DMS153 (cell line): ENCODE measurements around the gene LINC00632.

ENCODE experiments used
- DNase-seq: peaks from one replicate; lab custom pipeline; 2025; lab: John Stamatoyannopoulos, UW

Gene LINC00632

DNA sequence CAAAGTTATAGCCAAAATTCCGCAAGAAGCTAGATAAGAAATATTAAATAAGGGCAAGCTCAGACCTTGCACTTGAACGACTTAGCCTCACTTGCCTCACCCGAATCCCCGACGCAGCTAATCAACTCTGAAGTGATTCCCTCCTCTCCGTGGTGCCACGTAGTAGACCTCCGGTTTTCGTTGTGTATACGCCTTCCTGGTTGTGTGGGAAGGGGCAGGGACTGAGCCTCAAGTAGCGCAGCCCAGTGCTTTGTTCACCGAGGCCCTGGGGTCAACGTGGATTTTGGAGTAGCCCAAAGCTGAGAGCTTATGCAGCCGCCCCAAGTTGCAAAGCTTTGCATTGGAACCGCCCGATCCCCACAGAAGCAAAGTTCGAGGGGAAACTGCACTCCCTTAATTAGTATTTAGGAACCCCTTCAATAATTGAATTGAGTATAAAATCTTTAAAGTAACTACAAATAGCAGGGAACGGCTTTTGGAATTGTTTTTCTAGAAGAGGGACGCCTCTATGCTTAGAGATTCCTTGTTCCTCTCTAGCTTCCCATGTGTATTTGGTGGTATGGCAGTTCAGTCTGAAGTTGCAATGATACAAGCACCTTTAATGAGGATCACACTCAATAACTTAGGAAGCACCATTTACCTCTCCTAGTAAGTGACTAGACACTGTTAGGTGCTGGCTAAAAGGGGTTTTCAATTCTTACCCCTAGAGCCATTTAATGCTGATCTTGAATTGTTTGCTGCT is 55.7 kb downstream of the LINC00632 start:
- no peak for DNase-seq

DNA sequence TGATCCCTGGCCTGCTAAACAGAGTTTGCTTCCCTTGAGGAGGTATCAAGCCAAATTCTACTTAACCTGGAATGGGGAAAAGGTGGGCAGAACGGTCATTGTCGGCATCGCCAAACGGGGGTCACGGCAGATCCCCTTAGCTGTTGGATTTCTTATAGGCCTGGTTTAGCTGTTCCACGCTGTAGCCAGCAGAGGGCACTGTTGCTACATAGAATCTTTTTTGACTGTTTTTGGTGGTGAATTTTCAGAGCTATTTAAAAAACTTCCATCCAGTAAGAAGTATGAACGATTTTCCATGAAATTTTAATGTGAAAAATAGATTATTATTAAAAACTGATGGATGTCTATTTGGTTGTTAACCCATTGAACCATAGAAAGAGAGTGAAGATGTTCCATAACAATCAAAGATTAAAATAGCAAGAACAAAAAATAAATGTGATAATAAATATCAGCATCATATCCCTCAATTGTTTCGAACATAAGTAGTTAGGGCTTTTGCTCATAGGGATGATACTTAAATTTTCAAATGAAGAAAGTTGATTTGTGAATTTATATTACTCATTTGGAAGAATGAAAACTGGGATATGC is 56.6 kb downstream of the LINC00632 start:
- DNase-seq, result no peak

DNA sequence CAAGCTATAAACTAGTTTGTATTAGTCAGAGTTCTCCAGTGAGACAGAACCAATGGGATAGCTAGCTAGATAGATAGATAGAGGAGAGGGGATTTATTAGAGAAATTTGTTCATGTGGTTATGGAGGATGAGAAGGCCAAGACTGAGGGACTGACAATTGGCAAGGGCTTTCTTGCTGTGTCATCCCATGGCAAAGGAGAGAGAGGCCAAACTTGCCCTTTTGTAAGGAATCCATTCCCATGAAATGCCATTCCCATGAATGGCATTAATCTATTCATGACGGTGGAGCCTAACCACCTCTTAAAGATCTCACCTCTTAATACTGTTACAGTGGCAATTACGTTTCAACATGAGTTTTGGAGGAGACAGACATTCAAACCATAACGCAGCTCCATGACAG is 58.1 kb downstream of the LINC00632 start:
- DNase-seq, result no peak

DNA sequence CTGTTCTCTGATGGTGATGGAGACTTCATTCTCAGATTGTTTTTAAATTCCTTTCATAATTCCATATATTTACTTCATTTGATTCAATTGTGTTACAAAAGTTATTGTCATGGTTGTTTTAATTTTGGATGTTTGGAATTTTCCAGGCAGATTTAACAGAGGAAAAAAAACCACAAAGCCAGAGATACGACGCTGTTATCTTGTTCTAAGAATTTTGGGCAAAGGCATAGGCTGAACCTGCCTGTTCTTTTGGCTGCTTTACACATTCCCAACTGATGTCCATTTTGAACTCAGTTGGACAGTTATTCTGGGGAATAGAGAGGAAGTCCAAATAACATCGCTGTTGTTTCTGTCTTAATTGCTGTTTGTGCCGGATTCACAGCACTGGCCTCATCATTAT is 65.7 kb downstream of the LINC00632 start:
- DNase-seq, result no peak

DNA sequence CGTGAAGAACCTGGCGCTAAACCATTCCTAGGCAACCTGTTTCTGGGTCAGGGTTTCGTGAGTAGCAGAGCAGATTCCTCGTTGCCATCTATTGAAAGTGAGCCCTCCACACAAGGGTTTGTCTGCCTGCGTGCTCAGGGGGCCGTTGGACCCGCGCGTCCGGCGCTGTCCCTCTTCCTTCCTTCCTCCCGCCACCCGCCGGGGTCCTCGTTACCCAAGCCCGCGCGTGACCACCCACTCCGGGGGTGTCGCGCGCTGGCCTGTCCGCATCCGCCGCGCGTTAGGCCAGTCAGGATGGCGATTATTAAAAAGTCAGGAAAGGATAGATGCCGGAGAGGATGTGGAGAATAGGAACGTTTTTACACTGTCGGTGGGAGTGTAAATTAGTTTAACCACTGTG is 66.8 kb downstream of the LINC00632 start:
- no peak for DNase-seq

DNA sequence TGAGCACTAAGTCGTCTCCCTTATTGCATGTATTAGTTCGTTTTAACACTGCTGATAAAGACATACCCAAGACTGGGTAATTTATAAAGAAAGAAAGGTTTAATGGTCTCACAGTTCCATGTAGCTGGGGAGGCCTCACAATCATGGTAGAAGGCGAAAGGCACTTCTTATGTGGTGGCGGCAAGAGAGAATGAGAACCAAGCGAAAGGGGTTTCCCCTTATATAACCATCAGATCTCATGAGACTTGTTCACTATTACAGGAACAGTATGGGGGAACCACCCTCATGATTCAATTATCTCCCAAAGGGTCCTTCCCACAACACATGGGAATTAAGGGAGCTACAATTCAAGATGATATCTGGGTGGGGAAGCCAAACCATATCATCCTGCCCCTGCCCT is 85.1 kb downstream of the LINC00632 start:
- DNase-seq, result no peak

DNA sequence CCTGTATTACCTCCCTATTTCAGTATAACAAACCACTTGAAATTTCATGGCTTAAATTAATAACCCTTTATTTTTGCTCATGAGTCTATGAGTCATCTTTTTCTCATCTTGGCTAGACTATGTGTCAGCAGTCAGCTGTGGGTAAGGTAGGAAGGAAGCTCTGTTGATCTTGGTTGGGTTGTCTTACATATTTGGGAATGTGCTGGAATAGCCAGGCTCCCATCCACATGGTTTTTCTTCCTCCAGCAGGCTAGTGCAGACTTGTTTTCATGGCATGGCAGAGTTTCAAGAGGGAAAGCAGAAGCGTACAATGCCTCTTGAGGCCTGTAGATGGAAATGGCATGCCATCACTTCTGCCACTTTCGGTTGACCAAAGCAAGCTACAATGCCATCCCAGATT is 89.7 kb downstream of the LINC00632 start:
- DNase-seq, result no peak

DNA sequence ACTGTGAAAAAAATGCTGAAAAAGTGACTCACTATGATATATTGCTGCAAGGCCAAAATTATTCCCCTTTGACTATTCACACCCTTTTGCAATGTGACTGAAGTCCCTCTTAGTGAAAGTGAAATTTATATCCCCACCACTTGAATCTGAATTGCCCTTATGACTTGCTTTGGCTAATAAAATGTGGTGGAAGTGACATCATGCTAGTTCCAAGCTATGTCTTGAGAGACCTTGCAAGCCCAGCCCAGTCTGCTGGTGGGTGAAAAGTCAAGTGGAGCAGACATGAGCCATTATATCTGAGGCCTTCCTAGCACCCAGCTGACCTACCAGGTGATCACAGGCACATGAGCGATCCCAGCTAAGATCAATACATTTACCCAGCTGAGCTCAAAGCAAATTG is 94.7 kb downstream of the LINC00632 start:
- no peak for DNase-seq

DNA sequence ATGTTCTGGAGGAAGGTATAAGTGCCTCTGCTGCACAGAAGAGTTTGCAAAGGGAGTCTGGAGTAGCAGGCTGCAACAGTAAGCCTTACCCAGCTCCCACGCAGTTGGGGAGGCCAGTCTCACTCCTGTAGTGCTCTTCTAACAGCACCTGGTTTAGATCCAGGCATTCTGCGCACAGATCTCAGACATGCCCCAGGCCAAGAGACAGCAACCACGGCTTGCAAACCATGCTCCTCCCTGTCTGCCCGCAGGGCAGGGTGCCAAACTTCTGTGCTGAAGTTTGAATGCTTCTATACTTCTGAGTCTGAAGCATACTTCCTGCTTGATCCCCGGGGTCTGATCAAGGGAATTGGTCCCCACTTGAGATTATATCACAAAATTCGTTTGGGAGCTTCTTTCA is 106.3 kb downstream of the LINC00632 start:
- no peak for DNase-seq

DNA sequence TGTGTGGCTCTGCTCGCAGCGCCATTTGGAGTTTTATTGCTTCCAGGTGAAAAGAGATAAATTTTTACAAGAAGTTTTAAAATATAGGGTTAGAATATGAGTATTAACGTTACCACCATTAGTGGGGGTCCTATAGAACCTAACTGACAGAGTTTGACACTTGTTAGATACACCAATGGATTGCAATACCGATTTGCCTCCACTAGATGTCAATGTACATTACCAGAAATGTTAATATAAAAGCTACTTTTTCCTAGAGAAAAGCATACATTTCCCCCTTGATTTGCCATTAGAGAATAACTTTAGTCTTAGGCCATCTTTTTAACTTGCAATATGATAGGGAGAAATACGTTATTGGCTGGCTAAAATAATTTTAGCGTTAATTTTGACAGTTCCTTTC is 108.4 kb downstream of the LINC00632 start:
- no peak for DNase-seq

DNA sequence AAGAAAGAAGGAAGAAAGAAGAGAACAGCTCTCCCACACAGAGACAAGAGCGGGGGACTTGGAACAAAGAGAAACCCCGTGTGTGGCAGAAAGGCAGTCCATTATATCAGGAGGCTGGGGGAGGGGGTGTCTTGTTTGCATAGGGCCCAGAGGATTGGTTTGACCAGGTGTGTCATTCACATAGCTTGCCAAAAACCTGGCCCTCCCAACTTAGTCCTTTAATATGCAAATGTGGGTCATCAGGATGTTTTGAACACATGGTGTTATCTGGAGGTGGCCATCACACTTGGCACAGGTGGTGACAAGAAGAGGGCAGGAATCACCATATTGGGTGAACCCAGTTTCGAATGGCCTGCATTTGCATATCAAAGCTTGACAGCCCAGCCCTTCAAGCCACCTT is 111.7 kb downstream of the LINC00632 start:
- no peak for DNase-seq

DNA sequence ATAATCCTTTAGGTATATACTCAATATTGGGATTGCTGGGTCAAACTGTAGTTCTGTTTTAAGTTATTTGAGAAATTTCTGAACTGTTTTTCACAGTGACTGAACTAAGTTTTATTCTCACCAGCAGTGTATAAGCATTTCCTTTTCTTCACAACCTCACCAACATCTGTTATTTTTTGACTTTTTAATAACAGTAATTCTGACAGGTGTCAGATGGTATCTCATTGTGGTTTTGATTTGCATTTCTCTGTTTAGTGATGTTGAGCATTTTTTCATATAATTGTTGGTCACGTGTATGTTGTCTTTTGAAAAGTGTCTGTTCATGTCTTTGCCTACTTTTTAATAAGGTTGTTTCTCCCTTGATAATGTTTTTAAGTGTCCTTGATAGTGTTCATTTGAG is 112.6 kb downstream of the LINC00632 start:
- no peak for DNase-seq

DNA sequence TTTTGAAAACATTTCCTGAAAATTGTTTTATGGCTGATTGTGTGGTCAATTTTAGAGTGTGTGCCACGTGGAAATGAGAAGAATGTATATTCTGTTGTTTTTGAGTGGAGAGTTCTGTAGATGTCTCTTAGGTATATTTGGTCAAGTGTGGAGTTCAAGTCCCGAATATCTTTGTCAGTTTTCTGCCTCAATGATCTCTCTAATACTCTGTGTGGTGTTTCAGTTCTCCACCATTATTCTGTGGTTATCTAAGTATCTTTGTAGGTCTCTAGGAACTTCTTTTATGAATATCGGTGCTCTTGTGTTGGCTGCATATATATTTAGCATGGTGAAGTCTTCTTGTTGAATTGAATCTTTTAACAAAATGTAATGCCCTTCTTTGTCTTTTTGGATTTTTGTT is 113.3 kb downstream of the LINC00632 start:
- DNase-seq, result no peak

DNA sequence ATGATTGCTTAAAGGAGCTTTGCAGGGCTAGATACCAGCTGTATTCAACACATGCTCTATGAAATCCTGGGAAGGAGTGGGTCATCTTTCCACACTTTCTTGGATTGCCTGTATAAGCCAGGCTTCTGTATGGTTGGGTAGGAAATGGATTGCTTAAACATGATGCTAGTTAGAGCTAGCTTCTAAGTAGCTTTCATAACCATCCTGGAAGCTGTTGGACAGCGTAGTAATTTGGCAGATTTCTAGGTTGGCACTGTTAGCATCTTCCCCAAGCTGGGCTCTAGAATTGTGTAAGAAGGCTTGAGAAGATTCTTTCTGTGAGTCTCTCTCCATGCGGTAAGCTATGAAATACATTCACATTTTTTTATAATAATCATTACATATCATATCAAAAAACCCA is 127.3 kb downstream of the LINC00632 start:
- no peak for DNase-seq
